CD4-positive, alpha-beta T cell treated with Interleukin-2 at 100 ng/mL for 4 hours (primary cell): ENCODE data around the gene NAP1L4.

Experiments used
- DNase-seq: peaks from one replicate; pipeline ENCODE4 v3.0.0-alpha.2; 2020; ENCODE audit warnings: low spot score

NAP1L4 gene

DNA sequence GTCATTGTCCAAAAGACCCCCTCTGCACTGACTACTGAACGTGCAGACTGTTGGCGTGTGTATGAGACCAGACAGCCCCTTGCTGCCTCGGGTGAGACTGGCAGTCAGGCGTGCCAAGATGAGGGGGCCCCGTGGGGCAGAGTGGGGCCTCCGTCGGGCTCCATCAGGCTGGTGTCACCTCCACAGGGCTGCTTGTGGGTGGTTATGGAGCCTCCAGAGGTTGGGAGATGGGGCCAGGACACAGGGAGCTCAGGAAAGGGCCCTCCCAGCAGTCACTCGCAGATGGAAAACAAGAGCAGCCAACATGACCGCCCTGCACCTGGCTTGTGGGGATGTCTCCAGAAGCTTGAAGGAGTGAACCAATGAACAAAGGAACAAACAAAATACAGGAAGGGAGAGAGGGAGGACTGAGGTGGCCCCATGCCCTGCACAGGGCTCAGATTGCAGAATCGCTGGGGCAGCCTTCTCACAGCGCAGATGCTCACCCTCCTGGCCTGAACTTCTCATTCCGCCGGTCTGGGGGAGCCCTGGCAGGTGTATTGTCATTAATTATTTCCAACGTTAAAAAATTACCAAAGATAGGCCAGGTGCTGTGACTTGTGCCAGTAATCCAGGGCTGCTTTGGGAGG lies 57.4 kb downstream of the NAP1L4 start:
- no peak for DNase-seq

DNA sequence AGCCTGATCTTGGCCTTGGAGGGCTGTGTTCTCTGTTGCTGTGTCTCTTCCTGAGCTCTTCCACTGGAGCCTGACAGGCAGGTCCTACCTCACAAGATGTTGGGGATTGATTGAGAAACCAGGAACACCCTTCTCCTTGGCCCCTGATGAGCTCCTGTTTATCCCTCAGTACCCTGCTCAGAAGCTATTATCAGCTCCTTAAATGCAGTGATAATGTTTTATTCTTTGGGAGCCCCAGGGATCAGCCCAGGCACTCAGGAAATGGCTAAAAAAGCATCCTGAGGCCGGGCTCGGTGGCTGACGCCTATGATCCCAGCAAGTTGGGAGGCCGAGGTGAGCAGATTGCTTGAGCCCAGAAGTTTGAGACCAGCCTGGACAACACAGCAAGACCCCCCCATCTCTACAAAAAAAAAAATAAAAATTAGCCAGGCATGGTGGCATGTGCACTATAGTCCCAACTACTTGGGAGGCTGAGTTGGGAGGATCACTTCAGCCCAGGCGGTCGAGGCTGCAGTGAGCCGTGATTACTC lies 58.0 kb downstream of the NAP1L4 start:
- no peak for DNase-seq

DNA sequence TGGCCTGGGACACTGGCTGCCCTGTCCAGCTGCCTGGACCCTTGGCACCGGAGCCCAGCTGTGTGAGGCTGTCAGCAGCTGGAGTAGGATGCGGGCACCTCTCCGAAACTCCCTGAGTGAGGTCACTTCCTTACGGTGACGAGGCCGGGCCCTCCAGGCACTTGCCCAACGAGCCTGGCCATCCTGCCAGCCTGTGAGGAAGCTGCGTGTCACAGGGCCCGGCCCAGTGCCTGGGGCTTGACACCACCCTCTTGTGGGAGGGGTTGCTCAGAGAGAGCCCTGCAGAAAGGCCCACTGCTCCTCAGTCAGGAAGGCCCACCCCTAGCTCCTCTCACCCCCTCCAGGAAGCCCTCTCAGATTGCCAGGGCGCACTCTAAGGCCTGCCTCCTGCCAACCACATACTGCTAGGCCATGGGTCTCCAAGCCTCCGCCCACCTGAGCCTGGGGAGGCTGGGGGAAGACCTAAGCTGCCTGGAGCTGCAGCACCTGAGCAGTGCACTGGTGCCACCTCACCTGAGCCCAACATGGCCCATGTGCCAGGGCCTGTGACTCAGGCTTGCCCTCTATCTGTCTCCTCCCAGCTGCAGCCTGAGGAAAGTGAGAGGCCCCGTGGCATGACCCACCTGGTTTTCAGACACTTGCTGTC lies 58.6 kb downstream of the NAP1L4 start:
- peak; percentile 49 for DNase-seq

DNA sequence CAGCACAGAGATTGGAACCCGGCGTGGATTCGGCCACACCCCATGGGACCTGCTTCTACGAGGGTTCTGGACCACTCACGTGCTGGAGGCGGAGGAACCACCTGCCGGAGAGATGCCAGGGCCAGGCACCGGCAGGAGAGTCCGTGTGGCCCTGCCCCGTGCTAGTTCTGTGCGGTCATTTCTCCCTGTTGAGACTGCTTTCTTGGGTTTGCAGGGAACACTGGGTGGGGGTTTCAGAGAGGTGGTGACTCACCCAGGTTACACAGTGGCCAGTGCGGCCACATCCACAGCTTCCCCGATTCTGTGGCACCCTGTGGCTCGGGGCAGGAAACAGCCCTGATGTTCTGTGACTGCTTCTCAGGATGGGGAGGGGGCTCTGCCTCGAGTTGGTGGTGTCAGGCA lies 59.3 kb downstream of the NAP1L4 start:
- DNase-seq = no peak

DNA sequence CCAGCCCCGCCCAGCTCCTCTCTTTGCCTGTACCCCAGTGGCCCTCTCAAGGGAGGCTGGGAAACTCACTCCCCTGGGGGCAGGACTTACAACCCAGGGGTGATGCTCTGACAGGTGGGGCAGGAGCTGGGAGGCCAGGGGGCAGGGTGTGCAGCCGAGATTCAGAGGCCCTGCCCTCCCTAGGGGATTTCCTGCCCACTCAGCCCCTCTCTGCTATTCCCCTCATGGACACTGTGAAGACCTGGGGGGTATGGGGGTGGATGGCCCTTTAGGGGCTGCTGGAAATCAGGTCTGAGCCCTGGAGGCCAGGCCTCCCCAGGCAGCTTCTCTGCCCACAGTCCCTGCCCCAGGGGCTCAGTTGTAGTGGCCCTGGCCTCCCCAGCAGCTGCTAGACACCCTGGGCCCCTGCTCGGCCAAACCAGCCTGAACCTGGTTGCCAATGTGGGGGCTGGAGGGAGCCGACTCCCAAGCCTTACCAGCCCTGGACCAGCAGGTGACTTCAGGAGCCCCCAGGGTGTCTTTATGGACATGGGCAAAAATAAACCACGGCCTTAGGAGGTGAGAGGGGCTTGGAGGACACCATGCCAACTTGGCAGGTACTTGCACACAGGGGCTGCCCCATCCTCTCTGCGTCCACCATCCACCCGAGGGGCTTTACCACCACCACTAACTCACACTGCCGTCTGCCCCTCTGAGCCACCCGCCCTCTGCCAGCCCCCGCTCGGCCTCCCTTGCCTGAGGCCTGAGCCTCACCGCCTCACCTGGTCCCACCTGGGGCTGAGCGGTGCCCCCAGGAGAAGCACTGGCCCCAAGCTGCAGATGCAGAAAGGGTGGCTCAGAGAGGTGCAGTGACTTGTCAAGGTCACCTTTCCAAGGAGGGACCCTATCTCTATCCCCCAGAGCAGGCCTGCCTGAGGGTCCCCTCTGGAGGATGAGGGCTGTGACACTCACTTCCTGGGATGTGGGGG lies 60.1 kb downstream of the NAP1L4 start:
- DNase-seq = no peak

DNA sequence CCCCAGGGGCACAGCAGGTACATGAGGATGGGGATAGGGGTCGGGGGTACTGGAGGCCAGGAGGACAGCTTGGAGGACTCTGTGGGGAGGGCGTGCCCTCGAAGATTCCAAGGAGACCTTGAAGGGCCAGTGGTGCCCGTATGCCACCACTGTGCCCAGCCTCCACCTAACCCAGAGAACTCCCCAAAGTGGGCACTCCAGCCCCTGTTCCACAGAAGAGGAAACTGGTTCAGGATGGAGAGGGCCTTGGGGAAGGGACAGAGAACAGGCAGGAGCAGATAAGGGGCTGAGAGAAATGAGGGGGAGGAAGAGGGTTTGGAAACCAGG lies 60.7 kb downstream of the NAP1L4 start:
- no peak for DNase-seq

DNA sequence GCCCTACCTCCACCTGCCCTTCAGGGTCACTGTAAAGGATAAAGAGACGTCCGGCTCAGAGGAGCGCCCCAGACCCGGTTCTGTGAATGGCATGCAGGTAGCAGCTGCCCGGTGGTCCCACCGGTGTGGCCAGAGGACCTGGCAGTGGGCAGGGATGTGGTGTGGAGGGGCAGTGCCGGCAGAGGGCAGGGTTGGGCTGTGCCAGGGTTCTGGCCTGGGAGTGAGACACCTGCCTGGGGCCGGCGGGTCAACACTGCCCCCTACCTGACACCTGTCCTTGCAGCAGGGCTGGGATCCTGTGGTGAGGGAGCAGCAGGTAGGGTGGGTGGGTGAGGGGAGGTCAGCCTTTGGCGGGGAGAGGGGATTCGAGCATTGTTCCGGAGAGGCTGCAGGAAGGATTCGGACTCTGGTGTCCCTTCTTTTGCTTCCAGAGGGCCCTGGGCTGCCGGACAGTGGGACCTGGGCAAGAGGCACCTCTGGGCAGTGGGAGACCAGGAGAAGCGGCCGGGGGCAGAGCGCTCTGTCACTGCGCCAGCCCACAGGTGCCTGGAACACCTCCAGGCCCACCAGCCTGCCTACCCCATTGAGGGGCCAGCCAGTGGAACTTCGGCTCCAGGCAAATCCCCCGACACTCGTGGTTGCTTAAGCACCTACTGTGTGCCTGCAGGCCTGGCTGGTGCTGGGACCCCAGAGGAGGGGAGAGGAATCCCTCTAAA lies 61.3 kb downstream of the NAP1L4 start:
- DNase-seq = peak; percentile 58

DNA sequence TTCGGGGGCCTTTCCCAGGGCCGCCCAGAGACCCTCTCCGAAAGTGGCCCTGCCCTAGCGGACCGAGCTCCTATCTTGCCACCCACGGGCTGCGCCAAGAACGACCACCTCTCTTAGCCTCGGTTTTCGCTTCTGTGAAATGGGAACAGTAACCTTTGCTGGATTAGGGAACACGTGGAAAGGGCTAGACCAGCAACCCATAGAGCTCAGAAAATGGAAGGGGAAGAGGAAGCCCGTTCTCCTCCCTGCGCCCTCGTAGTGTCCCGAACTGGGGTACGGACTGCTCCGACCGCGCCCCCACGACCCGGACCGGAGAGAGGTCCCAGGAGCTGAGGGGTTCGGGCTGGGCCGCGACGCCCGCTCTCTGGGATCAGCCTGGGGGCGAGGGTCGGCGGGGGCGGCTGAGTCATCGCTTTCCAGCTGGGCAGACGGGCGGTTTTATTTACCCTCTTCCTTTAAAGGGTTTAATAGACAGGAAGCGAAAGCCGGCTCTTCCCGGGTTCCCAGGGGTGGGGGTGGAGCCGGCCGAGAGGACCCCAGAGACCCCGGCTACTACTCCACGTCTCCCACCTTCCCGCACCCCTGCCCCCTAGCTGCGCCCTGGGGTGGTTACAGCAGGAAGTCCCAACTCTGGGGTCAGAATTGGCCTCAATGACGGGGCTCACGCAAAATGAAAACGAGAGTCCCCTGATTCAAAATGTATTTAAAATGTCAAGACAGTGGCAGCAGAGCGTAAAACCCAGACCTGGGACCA lies 62.0 kb downstream of the NAP1L4 start:
- peak; percentile 28 for DNase-seq

DNA sequence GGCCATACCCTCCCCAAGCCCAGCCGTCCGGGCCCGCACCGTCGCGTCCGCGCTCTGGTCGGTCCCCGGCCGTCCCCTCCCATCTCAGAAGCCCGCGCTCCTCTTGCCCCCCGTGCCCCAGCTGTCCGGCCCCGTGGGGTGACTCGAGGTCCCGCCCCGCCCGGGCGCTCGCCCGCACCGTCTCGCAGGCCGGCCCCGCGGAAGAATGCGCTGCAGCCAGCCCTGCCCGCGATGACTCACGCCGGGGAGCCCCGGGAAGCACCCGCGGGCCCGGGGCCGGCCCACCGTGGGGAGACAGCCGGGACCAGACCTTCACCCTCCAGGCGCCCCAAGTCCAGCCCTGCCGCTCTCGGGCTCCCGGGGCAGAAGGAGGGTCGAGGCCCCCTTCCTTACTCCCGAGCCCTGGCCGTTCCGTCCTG lies 62.6 kb downstream of the NAP1L4 start:
- peak; percentile 45 for DNase-seq

DNA sequence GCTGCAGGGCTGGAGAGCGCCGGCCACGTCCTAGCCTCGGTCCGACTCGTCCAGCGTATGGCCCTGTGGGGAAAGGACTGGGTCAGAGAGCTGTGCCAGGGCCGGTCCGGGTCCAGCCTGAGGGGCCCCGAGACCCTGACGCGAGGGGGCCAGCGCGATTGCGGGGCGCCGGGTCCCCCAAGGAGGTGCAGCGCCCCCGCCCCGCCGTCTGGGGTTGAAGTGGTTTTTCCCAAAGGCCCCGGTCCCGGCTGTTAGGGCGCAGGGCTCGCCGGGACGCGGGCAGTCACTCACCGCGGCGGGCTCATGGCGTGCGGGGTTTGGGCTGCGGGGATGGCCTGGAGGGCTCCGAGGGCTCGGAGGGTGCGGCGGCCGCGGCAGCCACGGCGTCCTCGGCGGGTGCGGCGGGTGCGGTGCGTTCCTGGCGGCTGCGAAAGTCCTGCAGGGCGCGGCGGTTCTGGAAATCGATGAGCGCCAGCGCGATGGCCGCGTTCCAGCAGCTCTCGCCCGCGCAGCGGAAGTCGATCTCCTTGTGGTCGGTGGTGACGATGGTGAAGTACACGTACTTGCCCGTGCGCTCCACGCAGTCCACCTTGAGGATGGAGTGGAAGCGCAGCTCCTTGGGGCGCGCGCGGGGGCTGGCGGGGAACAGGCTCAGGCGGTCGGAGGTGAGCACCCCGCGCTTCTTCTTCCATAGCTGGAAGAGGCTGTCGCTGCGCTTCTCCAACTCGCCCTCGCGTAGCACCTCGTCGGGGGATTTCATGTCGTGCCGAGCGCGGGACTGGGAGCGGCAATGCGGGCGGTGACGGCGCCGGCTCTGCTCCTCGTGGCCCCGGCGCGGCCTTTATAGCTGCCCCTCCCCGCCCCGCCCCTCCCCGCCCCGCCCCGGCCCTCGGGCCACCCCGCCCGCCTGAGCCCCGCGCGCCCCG lies 63.3 kb downstream of the NAP1L4 start, which contains the start of gene PHLDA2:
TSS of gene PHLDA2 (minus strand) at position 816 of the 926 bp plus-strand sequence. CDS start at position 760, 56 bp downstream.
- peak; percentile 51 for DNase-seq

DNA sequence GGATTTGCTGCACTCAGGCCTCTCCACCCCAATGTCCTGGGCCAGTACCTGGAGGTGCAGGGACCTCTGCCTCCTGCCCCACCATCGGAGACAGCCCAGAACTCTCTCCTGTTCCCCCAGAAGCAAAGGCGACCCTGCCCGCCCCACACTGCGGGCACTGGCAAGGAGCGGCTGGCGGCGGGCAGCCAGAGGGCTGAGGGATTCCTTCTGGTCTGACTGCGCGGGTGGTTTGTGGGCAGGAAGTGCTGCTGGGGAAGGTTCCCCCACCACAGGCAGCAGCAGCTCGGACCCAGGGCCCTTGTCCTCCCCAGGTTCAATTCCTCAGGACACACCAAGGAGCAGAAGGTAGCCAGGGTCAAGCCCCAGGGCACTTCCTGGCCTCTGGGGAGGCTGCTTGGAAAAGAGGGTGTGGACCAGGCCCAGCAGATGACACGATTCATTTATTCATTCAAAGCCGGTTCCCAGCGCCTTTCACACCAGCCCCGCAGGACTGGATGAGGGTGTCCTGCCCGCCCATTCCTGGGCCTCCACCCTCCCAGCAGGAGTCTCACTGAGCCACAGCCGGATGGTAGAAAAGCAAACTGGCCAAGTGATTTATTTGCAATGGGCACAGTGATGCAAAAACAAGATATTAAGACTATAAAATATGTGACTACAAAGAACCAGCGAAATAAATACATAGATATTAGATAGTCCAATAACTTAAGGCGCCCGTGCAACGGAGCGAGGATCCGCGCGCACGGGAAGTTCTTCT lies 64.1 kb downstream of the NAP1L4 start:
- no peak for DNase-seq

DNA sequence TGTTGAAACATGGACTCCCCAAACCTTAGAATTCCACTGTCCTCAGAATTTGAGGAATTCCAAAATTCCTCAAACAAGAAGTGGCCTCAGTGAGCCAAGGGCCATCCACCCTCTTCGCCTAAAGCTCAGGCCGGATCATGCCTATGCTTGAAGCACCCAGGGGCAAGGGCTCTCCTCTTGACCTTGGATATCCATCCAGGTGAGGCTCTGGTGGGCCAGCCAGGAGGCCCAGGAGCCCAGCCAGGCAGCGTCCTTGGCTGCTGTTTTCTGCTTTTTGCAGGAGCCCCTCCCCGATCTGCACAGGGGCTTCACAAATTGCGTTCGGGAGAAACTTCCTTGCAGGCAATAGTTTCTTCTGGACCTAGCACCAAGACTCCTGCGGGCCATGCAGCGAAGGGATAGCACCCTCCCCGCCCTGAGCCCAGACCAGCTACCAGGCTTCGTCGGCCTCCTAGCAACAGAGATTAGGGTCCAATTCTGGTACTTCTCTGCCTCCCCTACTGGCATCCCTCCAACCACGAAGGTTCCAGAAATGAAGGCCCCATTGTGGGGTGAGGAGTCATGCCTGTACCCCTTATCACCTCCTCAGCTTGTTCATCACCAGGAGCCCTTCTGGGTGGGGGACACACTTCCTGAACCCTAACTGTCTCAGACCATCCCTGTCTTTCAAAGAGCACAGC lies 64.9 kb downstream of the NAP1L4 start:
- no peak for DNase-seq

DNA sequence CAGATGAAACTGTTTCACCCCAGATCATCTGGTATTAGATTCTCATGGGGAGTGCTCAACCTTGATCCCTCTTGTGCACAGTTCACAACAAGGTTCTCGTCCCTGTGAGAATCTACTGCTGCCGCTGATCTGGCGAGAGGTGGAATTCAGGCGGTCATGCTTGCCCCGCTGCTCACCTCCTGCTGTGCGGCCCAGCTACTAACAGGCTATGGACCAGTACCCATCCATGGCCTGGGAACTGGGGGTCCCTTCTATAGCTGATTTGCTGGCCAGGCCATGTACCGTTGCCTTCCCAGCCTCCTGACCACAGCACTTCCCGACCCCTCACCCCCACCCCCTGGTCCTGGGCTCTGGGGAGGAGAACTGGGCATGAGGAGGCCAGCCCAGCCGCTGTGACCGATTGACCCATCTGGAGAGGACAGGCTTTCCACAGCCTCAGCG lies 65.5 kb downstream of the NAP1L4 start:
- no peak for DNase-seq

DNA sequence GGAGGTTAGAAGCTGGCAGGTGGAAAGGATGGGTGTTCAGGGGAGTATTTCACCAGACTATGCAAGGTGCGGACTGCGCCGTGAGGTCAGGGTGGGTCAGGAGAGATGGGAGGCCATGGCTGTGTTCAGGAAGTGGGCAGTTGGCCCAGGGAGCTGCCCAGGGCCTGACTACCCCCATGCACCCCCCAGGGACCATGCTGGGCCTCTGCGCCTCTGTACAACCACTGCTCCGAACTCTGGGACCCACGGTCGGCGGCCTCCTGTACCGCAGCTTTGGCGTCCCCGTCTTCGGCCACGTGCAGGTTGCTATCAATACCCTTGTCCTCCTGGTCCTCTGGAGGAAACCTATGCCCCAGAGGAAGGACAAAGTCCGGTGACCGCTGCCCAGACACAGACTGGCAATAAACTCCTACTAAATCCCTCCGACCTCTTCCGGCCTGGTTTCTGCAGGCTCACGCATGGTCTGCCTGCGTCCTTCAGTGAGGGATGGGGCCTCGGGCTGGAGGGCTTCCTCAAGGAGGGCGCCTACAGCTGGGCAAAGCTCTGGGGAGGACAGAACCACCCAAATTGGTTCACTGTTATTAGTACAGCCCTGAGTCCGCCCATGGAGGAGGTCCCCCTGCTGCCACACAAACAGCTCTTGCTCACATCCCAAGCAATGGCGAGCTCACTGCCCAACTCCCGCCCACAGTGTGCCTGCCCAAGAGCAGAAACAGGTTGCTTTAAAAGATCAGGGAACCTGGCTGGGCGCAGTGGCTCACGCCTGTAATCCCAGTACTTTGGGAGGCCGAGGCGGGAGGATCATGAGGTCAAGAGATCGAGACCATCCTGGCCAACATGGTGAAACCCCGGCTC lies 67.1 kb downstream of the NAP1L4 start:
- no peak for DNase-seq

DNA sequence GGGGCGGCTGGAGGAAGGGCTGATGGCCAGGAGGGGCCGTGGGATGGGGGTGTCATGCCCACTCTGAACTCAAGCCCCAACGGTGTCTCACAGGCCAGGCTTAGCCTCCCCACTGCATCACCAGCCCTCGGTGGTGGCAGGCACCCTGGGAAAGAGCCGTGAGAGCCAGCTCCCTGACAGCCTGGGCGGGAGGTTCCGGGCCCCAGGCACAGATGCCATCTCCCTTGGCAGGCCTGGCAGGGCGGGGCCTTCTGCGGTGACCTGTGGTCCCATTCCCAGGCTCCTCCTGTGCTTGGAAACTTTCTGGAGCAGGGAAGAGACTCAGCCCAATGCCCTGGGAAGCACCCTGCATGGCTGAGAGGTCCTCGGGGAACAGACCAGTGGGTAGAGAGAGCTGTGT lies 67.7 kb downstream of the NAP1L4 start:
- no peak for DNase-seq

DNA sequence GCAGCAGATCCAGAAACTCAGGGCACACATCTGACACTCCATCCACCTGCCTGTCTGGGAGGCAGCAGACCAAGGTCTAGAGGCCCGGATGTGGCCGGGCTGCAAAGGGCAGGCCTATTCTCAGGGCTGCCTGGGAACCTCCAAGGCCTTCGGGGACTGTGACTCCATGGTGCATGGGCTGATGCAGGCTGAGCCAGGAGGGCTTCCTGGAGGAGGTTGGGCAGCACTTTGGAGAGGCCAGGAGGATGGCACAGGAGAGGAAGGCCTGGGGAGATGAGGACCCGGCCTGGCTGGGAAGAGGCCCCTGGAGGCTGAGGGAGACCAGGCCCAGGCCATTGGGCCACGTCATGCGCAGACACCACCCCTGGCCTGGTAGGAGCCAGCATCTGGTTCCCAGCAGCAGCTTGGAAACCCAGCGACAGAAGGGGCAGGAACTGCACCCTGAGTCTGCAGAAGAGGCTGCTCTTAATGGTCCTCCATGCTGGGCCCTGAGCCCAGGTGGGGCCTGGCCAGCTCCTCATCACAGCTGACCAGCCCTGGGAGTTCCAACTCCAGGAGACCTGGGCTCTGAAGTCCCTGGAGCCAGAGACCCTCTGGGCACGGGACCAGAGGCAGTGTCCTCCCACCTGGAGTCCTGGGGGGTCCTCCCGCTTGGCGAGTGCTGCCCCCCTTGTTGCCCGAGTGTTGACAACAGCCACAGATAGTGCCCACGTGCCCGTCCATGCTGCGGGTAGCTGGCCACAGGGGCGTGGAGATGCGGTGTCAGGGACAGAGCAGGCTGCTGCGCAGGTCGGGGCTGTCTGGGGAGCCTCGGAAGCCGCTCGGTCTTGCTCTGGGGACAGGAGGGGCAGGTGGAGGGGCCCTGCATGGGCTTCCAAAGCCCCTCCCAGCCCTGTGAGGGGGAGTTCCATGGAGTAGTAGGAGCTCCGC lies 68.4 kb downstream of the NAP1L4 start:
- no peak for DNase-seq

DNA sequence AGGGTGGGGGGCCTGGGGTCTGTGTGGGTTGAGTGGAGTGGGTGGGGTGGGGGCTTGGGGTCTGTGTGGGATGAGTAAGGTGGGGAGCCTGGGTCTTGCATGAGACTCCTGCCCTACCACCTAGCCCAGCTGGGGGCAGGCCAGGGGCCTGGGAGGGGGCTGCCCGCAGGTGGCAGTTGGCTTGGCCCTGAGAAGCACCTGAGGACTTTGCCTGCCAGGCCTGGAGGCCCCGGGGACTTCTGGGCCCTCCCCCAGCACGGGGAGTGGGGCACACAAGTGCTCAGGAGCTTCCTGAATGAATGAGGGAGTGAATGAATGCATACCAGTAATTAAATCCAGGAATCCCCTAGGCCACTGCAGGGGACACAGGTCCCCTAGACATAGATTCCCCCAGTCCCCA lies 69.5 kb downstream of the NAP1L4 start:
- no peak for DNase-seq
